ENCODE measurements around the gene EXOC6B. TPM values are rescaled to one million over a fixed set of nuclear protein-coding genes. Genes with fewer than 3 reads are reported as not detected.

The EXOC6B gene
- total RNA-seq, 2 donors from 2014 or later, result 21.3 to 28.8 TPM

DNA sequence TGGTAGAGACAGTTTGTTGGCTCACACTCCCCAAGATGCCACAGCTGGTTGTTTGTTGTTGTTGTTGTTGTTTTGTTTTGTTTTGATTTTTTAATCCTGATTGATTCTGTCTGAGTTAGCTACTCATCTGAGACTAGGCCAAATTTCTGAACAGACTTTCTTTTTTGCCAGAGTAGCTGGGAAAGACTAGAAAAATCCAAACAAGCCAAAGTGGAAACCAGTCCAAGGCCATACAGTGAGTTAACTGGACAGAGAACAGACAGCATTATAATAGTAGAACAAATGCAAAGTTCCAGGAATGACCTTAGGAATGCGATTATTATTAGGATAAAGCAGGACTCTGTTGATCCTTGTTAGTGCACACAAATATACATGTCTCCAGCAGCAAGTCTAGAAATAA, 634.4 kb downstream of the EXOC6B start:
- Histone ChIP-seq H3K27me3 (no peaks in the 10 kb centered on the region), H3K9me3 (no peaks in the 10 kb centered on the region), H3K27ac (no peak overlapping the region), H3K9ac (ENCODE audit: low read depth in 2 of 2, low read length in 2 of 2) (no peak overlapping the region), H3K4me3 (no peak overlapping the region), H3K4me1 (no peaks in the 10 kb centered on the region), H3K36me3 (no peaks in the 10 kb centered on the region)
- TF ChIP-seq, protein P1, sequence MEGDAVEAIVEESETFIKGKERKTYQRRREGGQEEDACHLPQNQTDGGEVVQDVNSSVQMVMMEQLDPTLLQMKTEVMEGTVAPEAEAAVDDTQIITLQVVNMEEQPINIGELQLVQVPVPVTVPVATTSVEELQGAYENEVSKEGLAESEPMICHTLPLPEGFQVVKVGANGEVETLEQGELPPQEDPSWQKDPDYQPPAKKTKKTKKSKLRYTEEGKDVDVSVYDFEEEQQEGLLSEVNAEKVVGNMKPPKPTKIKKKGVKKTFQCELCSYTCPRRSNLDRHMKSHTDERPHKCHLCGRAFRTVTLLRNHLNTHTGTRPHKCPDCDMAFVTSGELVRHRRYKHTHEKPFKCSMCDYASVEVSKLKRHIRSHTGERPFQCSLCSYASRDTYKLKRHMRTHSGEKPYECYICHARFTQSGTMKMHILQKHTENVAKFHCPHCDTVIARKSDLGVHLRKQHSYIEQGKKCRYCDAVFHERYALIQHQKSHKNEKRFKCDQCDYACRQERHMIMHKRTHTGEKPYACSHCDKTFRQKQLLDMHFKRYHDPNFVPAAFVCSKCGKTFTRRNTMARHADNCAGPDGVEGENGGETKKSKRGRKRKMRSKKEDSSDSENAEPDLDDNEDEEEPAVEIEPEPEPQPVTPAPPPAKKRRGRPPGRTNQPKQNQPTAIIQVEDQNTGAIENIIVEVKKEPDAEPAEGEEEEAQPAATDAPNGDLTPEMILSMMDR (IDR thresholded peaks at IDR 0.05), result no peak
- DNase-seq, result no peak
- intact Hi-C loops (cut with DNase I), result no loop called here

- no peaks in the 10 kb centered on the region for H3K9me3 ChIP-seq
- no peak overlapping the region for H3K9ac ChIP-seq (ENCODE audit: low read depth in 2 of 2, low read length in 2 of 2)
- DNase-seq, result peak; percentile 34
- H3K4me1 ChIP-seq, result no peaks in the 10 kb centered on the region
- TF ChIP-seq, protein P1 (IDR thresholded peaks at IDR 0.05), result no peak
- no peaks in the 10 kb centered on the region for H3K27me3 ChIP-seq
- H3K36me3 ChIP-seq, result no peaks in the 10 kb centered on the region
- intact Hi-C loops (cut with DNase I), result no loop called here
- no peak overlapping the region for H3K4me3 ChIP-seq
- no peak overlapping the region for H3K27ac ChIP-seq
Observed at GRCh38 chr2:72185206-72185605, 640.6 kb downstream of the EXOC6B start.

DNA sequence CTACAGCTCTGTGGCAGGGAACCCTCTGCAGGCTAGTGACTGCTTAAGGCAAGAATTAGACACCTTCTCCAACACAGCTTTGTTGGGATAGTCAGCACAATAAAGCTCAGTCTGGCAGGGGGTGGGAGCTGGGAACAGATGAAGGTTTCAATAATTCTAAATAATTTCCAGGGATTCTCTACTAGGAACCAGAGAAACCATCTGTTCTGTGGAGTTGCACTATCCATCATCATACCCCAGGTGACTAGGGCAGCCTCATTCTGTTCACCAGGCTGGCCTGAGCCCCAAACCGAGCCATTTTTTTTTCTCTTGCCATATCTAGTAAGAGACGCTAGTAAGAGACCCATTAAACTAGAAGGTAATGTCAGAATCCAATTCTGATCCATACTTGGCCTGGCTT, 642.4 kb downstream of the EXOC6B start:
- no peaks in the 10 kb centered on the region for H3K27me3 ChIP-seq
- H3K4me3 ChIP-seq, result no peak overlapping the region
- peak overlapping the region; percentile 26 for H3K27ac ChIP-seq
- H3K4me1 ChIP-seq, result no peaks in the 10 kb centered on the region
- intact Hi-C loops (cut with DNase I), result no loop called here
- H3K9ac ChIP-seq (ENCODE audit: low read depth in 2 of 2, low read length in 2 of 2), result no peak overlapping the region
- TF ChIP-seq, protein P1 (IDR thresholded peaks at IDR 0.05), result no peak
- DNase-seq, result no peak
- no peaks in the 10 kb centered on the region for H3K9me3 ChIP-seq
- H3K36me3 ChIP-seq, result no peaks in the 10 kb centered on the region

DNA sequence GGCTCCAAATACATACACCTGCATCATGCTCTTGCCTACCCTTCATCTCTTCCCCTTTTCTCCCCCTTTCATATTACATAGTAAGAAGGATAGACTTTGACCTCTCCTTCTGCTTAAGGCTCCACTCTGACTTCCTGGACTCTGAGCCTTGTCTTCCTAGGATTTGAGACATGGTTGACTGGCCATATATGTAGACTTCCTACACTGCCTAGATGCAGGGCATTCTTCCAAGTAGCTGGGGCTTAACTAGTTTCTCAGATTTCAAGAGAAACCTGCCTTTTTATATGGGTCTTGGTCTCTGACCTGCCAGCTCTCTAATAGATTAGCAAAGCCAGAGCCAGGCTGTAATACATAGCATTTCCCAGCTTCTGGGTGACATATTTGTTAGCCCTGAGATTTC, 642.8 kb downstream of the EXOC6B start:
- no peaks in the 10 kb centered on the region for H3K36me3 ChIP-seq
- H3K27ac ChIP-seq, result peak overlapping the region; percentile 26
- H3K9me3 ChIP-seq, result no peaks in the 10 kb centered on the region
- H3K4me1 ChIP-seq, result no peaks in the 10 kb centered on the region
- TF ChIP-seq, protein P1 (IDR thresholded peaks at IDR 0.05), result no peak
- H3K27me3 ChIP-seq, result no peaks in the 10 kb centered on the region
- intact Hi-C loops (cut with DNase I), result no loop called here
- no peak overlapping the region for H3K4me3 ChIP-seq
- peak; percentile 26 for DNase-seq
- H3K9ac ChIP-seq (ENCODE audit: low read depth in 2 of 2, low read length in 2 of 2), result no peak overlapping the region

- intact Hi-C loops (cut with DNase I), result no loop called here
- no peaks in the 10 kb centered on the region for H3K27me3 ChIP-seq
- DNase-seq, result peak; percentile 82
Observed at GRCh38 chr2:72182547-72182946, 643.3 kb downstream of the EXOC6B start.

More at GRCh38 chr2:72182547-72182946, 643.3 kb downstream of the EXOC6B start:
- Histone ChIP-seq H3K27ac (peak overlapping the region; percentile 26), H3K9ac (ENCODE audit: low read depth in 2 of 2, low read length in 2 of 2) (no peak overlapping the region), H3K4me1 (no peaks in the 10 kb centered on the region), H3K36me3 (no peaks in the 10 kb centered on the region), H3K4me3 (no peak overlapping the region), H3K9me3 (no peaks in the 10 kb centered on the region)
- TF ChIP-seq, protein P1 (IDR thresholded peaks at IDR 0.05), result no peak
